Upper lobe of right lung (tissue), 1 donor: ENCODE data around the gene PLEKHG1. TPM values are rescaled to one million over a fixed set of nuclear protein-coding genes. Genes with fewer than 3 reads are reported as not detected.

Source experiments
- ATAC-seq: fragments of 200-7000 bp; cut with Tn5 transposase; one replicate; pipeline ENCODE4 v1.9.1; 2020; ENCODE audit warnings: mild to moderate bottlenecking, moderate library complexity
- DNase-seq: peaks from one replicate; pipeline ENCODE4 v3.0.0-alpha.2; 2020
- H3K27ac ChIP-seq: fragments of 200-600 bp; one replicate; pipeline ENCODE4 v1.8.0; 2022
- H3K27me3 ChIP-seq: fragments of 200-600 bp; one replicate; pipeline ENCODE4 v1.8.0; 2022; ENCODE audit warnings: mild to moderate bottlenecking
- H3K36me3 ChIP-seq: fragments of 200-600 bp; one replicate; pipeline ENCODE4 v1.8.0; 2022
- H3K4me1 ChIP-seq: fragments of 200-600 bp; one replicate; pipeline ENCODE4 v1.8.0; 2022
- H3K4me3 ChIP-seq: fragments of 200-600 bp; one replicate; pipeline ENCODE4 v1.8.0; 2022; ENCODE audit warnings: mild to moderate bottlenecking
- H3K9me3 ChIP-seq: fragments of 200-600 bp; one replicate; pipeline ENCODE4 v1.8.0; 2022
- CTCF ChIP-seq: fragments of 200-600 bp; IDR thresholded peaks from one replicate; pipeline ENCODE4 v1.8.0; 2022; ENCODE audit warnings: antibody characterized with exemption
- intact Hi-C: fragments of 100-400 bp; cut with DNase I; formaldehyde crosslinking; loops from one replicate; pipeline ENCODE4 v1.11.0; 2022
- total RNA-seq: library from RNA; stranded (reverse); fragmentation: NEBNext Ultra II Directional; extraction: Animal tissue kit (Norgen Biotek cat#: 25700); gene quantifications from one replicate; pipeline ENCODE4 v1.2.1, GENCODE V29; 2021
- donor health status: DM: no; HTN: yes; CAD: no; lungs with severe emphysema.

PLEKHG1 gene
- total RNA-seq, 1 donor from 2014 or later: 34.6 TPM

- H3K4me1 ChIP-seq: peaks cover 9% of the 10 kb centered on the region
These were observed 6.5 kb downstream of the PLEKHG1 start for GRCh38 chr6:150606168-150606591.

GRCh38 chr6:150606647-150607328 lies 7.1 kb downstream of the PLEKHG1 start:
- no peak for ATAC-seq
- Histone ChIP-seq H3K27me3 (no peaks in the 10 kb centered on the region), H3K36me3 (no peaks in the 10 kb centered on the region), H3K4me3 (no peak overlapping the region), H3K27ac (no peak overlapping the region), H3K9me3 (no peaks in the 10 kb centered on the region), H3K4me1 (peaks cover 8% of the 10 kb centered on the region)
- no peak for DNase-seq
- TF ChIP-seq CTCF: no peak
- intact Hi-C loops: no loop called here

More at GRCh38 chr6:150606168-150606591, 6.5 kb downstream of the PLEKHG1 start:
- no peak overlapping the region for H3K4me3 ChIP-seq
- no peak for ATAC-seq
- no peak for TF ChIP-seq CTCF
- intact Hi-C loops: no loop called here
- no peak for DNase-seq
- H3K9me3 ChIP-seq: no peaks in the 10 kb centered on the region
- no peaks in the 10 kb centered on the region for H3K36me3 ChIP-seq
- no peaks in the 10 kb centered on the region for H3K27me3 ChIP-seq
- no peak overlapping the region for H3K27ac ChIP-seq

GRCh38 chr6:150607329-150607650 lies 7.6 kb downstream of the PLEKHG1 start:
- Histone ChIP-seq H3K27me3 (no peaks in the 10 kb centered on the region), H3K9me3 (no peaks in the 10 kb centered on the region), H3K4me1 (peaks cover 8% of the 10 kb centered on the region), H3K27ac (no peak overlapping the region), H3K36me3 (no peaks in the 10 kb centered on the region), H3K4me3 (no peak overlapping the region)
- intact Hi-C loops: no loop called here
- no peak for DNase-seq
- no peak for ATAC-seq
- TF ChIP-seq CTCF: no peak

GRCh38 chr6:150610584-150610983 lies 10.9 kb downstream of the PLEKHG1 start:
- DNase-seq (no peak), ATAC-seq (no peak)
- TF ChIP-seq CTCF: no peak
- peaks cover 8% of the 10 kb centered on the region for H3K4me1 ChIP-seq
- H3K36me3 ChIP-seq: no peaks in the 10 kb centered on the region
- H3K9me3 ChIP-seq: no peaks in the 10 kb centered on the region
- H3K27ac ChIP-seq: no peak overlapping the region
- no peak overlapping the region for H3K4me3 ChIP-seq
- intact Hi-C loops: no loop called here
- no peaks in the 10 kb centered on the region for H3K27me3 ChIP-seq

- Histone ChIP-seq H3K4me3 (no peak overlapping the region), H3K36me3 (no peaks in the 10 kb centered on the region), H3K9me3 (no peaks in the 10 kb centered on the region), H3K27me3 (no peaks in the 10 kb centered on the region), H3K4me1 (no peaks in the 10 kb centered on the region), H3K27ac (no peak overlapping the region)
- ATAC-seq (peak; percentile 71), DNase-seq (no peak)
- intact Hi-C loops: no loop called here
- TF ChIP-seq CTCF: no peak
These were observed 13.6 kb downstream of the PLEKHG1 start for GRCh38 chr6:150613269-150613668.

GRCh38 chr6:150615967-150616366 lies 16.3 kb downstream of the PLEKHG1 start:
- ATAC-seq: no peak
- no peak overlapping the region for H3K4me3 ChIP-seq
- no peaks in the 10 kb centered on the region for H3K4me1 ChIP-seq
- H3K36me3 ChIP-seq: no peaks in the 10 kb centered on the region
- H3K9me3 ChIP-seq: no peaks in the 10 kb centered on the region
- DNase-seq: no peak
- H3K27ac ChIP-seq: no peak overlapping the region
- intact Hi-C loops: no loop called here
- no peaks in the 10 kb centered on the region for H3K27me3 ChIP-seq
- TF ChIP-seq CTCF: no peak
